Karpas-422 (cell line): ENCODE data around the gene CNPY2. TPM values are rescaled to one million over a fixed set of nuclear protein-coding genes. Genes with fewer than 3 reads are reported as not detected.
"Not testable (repeated sequence)": the region's sequence is repeated elsewhere in the genome, so short reads cannot be mapped to it uniquely, and the experiment has no call there.

Experiments used
- DNase-seq: peaks from one replicate; pipeline ENCODE4 v3.0.0-alpha.2; 2015
- H2AFZ ChIP-seq: fragments of 200-600 bp; sonication (generic); 2 replicates; pipeline ENCODE4 v1.6.1; 2014; ENCODE audit warnings: antibody characterized with exemption, low read length, mixed read lengths
- H3K27ac ChIP-seq: fragments of 200-600 bp; sonication (generic); 2 replicates; pipeline ENCODE4 v1.5.1; 2014; ENCODE audit warnings: mild to moderate bottlenecking, low read length, moderate library complexity
- H3K27me3 ChIP-seq: fragments of 200-600 bp; sonication (generic); 2 replicates; pipeline ENCODE4 v1.6.1; 2014; ENCODE audit warnings: low read length, mixed read lengths
- H3K36me3 ChIP-seq: fragments of 200-600 bp; sonication (generic); 2 replicates; pipeline ENCODE4 v1.6.1; 2014; ENCODE audit warnings: low read length, mixed read lengths; ENCODE audit not compliant: insufficient read depth
- H3K4me1 ChIP-seq: fragments of 200-600 bp; sonication (generic); 2 replicates; pipeline ENCODE4 v1.6.1; 2014; ENCODE audit warnings: mild to moderate bottlenecking, low read length, mixed read lengths
- H3K4me2 ChIP-seq: fragments of 200-600 bp; sonication (generic); 2 replicates; pipeline ENCODE4 v1.6.1; 2014; ENCODE audit warnings: low read length, low read depth, mild to moderate bottlenecking; ENCODE audit not compliant: poor library complexity, severe bottlenecking
- H3K4me3 ChIP-seq: fragments of 200-600 bp; sonication (generic); 2 replicates; pipeline ENCODE4 v1.5.1; 2014; ENCODE audit warnings: mild to moderate bottlenecking, antibody characterized with exemption, low read length, mixed read lengths
- H3K79me2 ChIP-seq: fragments of 200-600 bp; sonication (generic); 2 replicates; pipeline ENCODE4 v1.6.1; 2014; ENCODE audit warnings: mild to moderate bottlenecking, low read length, mixed read lengths
- H3K9ac ChIP-seq: fragments of 200-600 bp; sonication (generic); 2 replicates; pipeline ENCODE4 v1.6.0; 2014; ENCODE audit warnings: low read length
- H3K9me2 ChIP-seq: fragments of 200-600 bp; sonication (generic), shearing (Covaris generic); replicated peaks from 2 replicates; pipeline ENCODE4 v1.6.0; 2014; ENCODE audit warnings: mild to moderate bottlenecking, low read length, moderate library complexity; ENCODE audit not compliant: insufficient read depth
- H3K9me3 ChIP-seq: fragments of 300-700, 200-600 bp; sonication (generic); 2 replicates; pipeline ENCODE4 v1.6.1; 2014; ENCODE audit warnings: low read length, mixed read lengths
- H4K20me1 ChIP-seq: fragments of 200-600 bp; sonication (generic); 2 replicates; pipeline ENCODE4 v1.6.1; 2014; ENCODE audit warnings: mild to moderate bottlenecking, antibody characterized with exemption, low read length, low read depth; ENCODE audit not compliant: insufficient read depth
- total RNA-seq: library from RNA; depleted of rRNA; stranded (reverse); fragments of >200 nt; shearing (Covaris generic); gene quantifications from 2 replicates; pipeline ENCODE4 v1.2.3, GENCODE V29; 2014; ENCODE audit warnings: low replicate concordance

Gene CNPY2
- total RNA-seq, 1 experiment from 2014 or later, result 85.1 TPM

DNA sequence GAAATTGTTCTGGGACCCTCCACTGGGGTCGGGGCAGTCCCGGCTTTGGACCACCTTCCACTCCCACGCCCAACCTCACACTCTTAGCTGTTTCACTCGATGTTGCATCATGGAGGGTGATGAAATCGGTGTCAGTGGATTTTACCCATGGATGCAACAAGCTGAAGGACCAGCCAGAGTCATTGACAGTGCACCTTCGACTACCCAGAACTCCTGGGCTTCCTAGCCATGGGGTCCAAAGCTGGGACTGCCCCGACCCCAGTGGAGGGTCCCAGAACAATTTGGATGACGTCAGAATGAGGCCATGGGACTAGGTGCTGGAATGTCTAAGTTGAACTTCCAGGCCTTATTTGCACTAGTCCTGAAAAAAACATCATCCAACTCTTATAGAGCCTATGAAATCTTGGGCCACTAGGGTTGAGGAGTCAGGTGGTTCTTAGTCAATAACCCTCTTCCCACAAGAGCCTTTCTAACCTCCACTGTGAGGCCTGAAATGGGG lies 22.0 kb upstream of the CNPY2 start:
- peaks cover 11% of the 10 kb centered on the region for H3K79me2 ChIP-seq
- no peak overlapping the region for H2AFZ ChIP-seq
- H3K27me3 ChIP-seq, result no peaks in the 10 kb centered on the region
- H3K9me3 ChIP-seq, result no peaks in the 10 kb centered on the region
- no peaks in the 10 kb centered on the region for H4K20me1 ChIP-seq
- H3K27ac ChIP-seq, result no peak overlapping the region
- no peak for DNase-seq
- H3K4me3 ChIP-seq, result no peak overlapping the region
- no peaks in the 10 kb centered on the region for H3K9me2 ChIP-seq
- no peaks in the 10 kb centered on the region for H3K36me3 ChIP-seq
- H3K4me1 ChIP-seq, result peaks cover 23% of the 10 kb centered on the region
- H3K9ac ChIP-seq, result no peak overlapping the region
- no peak overlapping the region for H3K4me2 ChIP-seq

DNA sequence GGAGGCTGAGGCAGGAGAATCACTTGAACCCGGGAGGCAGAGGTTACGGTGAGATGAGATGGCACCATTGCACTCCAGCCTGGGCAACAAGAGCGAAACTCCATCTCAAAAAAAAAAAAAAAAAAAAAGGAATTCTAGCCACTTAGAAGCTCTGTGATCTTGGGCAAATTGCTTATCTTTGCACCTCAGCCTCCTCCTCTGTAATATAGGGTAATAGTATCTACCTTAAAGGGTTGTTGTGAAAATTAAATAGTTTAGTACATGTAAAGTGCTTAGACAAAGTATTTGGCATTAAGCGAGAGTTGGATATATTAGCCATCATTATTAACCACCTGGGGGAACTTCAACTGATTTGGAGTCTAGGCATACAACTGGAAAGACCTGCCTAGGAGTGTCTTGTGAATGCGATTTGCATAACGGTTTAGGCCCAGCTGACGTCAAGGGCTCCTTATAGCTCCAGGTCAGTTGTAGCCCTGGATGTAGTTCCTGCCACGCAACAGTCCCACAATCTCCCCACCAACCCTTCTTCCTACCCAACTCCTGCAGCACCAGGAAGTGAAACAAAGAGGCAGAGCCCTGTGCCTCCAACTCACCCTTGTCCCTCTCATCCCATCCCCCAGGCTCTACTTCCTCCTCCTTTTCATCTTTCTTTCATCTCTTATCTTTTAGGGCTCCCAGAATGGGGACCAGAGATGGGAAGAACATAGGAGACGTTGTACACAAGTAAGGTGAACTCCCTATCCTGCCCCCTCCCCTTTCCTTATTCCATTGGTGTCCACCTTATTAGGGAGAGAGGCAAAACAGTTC lies 20.8 kb upstream of the CNPY2 start:
- H3K4me1 ChIP-seq, result peaks cover 31% of the 10 kb centered on the region
- peak overlapping the region; percentile 88 for H2AFZ ChIP-seq
- H3K4me2 ChIP-seq, result peak overlapping the region; percentile 45

DNA sequence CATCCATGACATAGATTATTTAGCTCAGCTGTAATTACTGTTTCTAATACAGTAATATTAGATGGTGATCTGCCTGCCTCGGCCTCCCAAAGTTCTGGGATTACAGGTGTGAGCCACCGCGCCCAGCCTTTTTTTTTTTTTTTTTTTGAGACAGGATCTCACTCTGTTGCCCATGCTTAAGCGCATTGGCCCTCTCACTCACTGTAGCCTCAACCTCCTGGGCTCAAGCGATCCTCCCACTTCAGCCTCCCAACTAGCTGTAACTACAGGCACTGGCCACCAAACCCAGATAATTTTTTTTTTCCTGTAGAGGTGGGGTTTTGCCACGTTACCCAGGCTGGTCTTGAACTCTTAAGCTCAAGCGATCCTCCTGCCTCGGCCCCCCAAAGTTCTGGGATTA lies 19.7 kb upstream of the CNPY2 start:
- not testable (repeated sequence) for H4K20me1 ChIP-seq, H3K9me2 ChIP-seq, H3K4me3 ChIP-seq, H3K4me2 ChIP-seq, H3K27me3 ChIP-seq, H3K36me3 ChIP-seq, DNase-seq, H3K9me3 ChIP-seq, H3K27ac ChIP-seq, H2AFZ ChIP-seq, H3K9ac ChIP-seq
- peaks cover 31% of the 10 kb centered on the region for H3K4me1 ChIP-seq
- peaks cover 22% of the 10 kb centered on the region for H3K79me2 ChIP-seq

More for the DNA sequence above, 20.8 kb upstream of the CNPY2 start:
- DNase-seq, result peak; percentile 65
- no peaks in the 10 kb centered on the region for H4K20me1 ChIP-seq
- peak overlapping the region; percentile 74 for H3K27ac ChIP-seq
- H3K9me3 ChIP-seq, result no peaks in the 10 kb centered on the region
- H3K4me3 ChIP-seq, result no peak overlapping the region; the same call in 1 of the 2 replicates
- H3K9me2 ChIP-seq, result no peaks in the 10 kb centered on the region
- 0 out of 2 replicates have a peak overlapping the region, but pooled peaks have one; percentile 21 for H3K9ac ChIP-seq
- H3K36me3 ChIP-seq, result no peaks in the 10 kb centered on the region
- H3K27me3 ChIP-seq, result no peaks in the 10 kb centered on the region
- peaks cover 19% of the 10 kb centered on the region for H3K79me2 ChIP-seq

DNA sequence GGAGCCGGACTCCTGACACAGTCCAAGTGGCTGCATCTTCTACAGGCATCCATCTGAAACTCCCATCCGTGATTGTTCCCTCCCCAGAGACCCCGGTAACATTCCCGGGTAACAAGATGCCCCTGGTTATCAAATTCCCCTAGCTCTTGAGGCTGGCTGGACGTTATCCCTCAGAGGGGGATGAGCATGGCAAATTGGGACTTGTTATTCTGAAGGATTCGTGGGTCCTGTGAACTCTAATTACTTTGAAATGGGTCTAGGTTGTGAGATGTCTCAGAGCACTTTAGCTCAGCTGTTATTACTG lies 18.7 kb upstream of the CNPY2 start:
- H2AFZ ChIP-seq, result no peak overlapping the region
- peaks cover 31% of the 10 kb centered on the region for H3K4me1 ChIP-seq
- H3K9me3 ChIP-seq, result no peaks in the 10 kb centered on the region

DNA sequence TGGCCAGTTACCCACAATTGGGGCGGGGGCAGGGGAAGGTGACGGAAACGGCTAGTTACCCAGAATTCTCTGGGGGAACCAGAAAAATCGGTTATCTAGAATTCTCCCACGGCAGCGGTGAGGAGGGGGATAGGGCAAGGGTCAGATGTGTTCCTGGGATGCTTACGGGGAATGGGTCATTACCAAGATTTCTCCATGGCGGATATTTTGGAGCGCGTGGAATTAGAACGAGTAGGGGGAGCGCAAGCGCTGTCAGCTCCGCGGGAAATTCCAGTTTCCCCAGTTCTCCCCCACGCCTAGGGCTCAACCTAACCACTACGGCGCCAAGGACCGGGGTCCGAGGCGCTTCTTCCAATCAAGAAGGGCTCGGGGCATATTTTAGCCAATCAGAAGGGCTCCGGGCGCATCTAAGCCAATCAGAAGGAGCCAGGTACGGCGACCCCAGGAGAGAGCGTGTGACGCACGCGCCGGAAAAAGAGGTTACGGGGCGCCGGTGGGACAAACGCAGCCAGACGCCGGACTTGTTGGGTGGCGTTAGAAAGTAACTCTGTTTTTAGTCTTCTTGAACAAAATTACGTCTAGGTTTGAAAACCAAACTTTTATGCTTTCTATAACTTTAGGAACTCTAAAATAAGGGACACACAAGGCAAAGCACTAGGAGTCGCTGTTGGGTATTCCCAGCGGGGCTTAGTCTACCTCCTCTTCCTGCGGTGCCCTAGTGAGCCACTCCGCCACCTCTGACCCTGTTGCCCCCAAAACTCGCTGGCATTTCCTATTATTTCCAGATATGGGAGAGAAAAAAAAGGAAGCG lies 18.1 kb upstream of the CNPY2 start, which contains the start of gene PAN2:
Gene PAN2 (minus strand): TSS at position 322 of the 811 bp plus-strand sequence. CDS start 906 bp downstream, outside the sequence.
- Histone ChIP-seq H3K4me2 (peak within 1 kb of the TSS; percentile 90), H3K36me3 (no peaks in the 10 kb centered on the region; the same call in 1 of the 2 replicates), H3K27ac (peak within 1 kb of the TSS; percentile 77), H3K4me3 (peak within 1 kb of the TSS; percentile 81), H4K20me1 (no peaks in the 10 kb centered on the region), H3K79me2 (peaks cover 22% of the 10 kb centered on the region), H3K4me1 (peaks cover 31% of the 10 kb centered on the region), H3K9me3 (no peaks in the 10 kb centered on the region), H2AFZ (peak within 1 kb of the TSS; percentile 70; the same call in 1 of the 2 replicates), H3K9ac (peak within 1 kb of the TSS; percentile 89), H3K27me3 (no peaks in the 10 kb centered on the region), H3K9me2 (no peaks in the 10 kb centered on the region)
- peak; percentile 99 for DNase-seq

More for the DNA sequence above, 18.7 kb upstream of the CNPY2 start:
- H3K27me3 ChIP-seq, result no peaks in the 10 kb centered on the region
- H4K20me1 ChIP-seq, result no peaks in the 10 kb centered on the region
- H3K27ac ChIP-seq, result peak overlapping the region; percentile 77
- DNase-seq, result no peak
- H3K4me3 ChIP-seq, result peak overlapping the region; percentile 81
- H3K4me2 ChIP-seq, result peak overlapping the region; percentile 90
- peaks cover 22% of the 10 kb centered on the region for H3K79me2 ChIP-seq
- H3K9me2 ChIP-seq, result no peaks in the 10 kb centered on the region
- H3K9ac ChIP-seq, result peak overlapping the region; percentile 89
- no peaks in the 10 kb centered on the region for H3K36me3 ChIP-seq

DNA sequence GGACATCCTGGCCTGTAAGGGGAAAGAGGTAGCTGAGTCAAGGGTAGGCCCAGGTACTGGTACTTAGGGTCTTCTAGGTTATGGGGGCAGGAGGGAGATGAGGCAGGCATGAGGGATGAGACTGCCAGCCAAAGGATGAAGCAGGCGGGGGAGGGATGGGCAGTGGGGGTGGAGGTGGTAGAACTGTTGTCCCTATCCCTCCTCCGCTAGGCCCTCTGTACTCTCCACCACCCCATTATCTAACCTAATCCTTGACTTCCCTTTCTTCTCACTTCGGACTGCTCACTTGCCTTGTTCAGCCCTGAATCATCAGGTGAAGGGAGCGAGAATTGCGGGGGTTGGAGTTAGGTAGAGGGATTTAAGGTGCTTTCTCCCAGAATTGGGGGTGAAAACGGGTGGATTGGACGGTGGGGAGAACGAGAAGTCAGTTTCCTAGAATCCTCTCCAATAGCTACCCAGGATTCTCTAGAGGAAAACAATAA lies 17.4 kb upstream of the CNPY2 start:
- H2AFZ ChIP-seq, result peak overlapping the region; percentile 70; the same call in 1 of the 2 replicates
- H3K36me3 ChIP-seq, result no peaks in the 10 kb centered on the region; the same call in 1 of the 2 replicates
- peak overlapping the region; percentile 81 for H3K4me3 ChIP-seq
- H3K27me3 ChIP-seq, result no peaks in the 10 kb centered on the region
- DNase-seq, result no peak
- peak overlapping the region; percentile 89 for H3K9ac ChIP-seq
- peaks cover 30% of the 10 kb centered on the region for H3K4me1 ChIP-seq
- no peaks in the 10 kb centered on the region for H3K9me3 ChIP-seq
- no peaks in the 10 kb centered on the region for H4K20me1 ChIP-seq
- H3K79me2 ChIP-seq, result peaks cover 22% of the 10 kb centered on the region
- H3K27ac ChIP-seq, result peak overlapping the region; percentile 77
- H3K9me2 ChIP-seq, result no peaks in the 10 kb centered on the region
- H3K4me2 ChIP-seq, result peak overlapping the region; percentile 90

DNA sequence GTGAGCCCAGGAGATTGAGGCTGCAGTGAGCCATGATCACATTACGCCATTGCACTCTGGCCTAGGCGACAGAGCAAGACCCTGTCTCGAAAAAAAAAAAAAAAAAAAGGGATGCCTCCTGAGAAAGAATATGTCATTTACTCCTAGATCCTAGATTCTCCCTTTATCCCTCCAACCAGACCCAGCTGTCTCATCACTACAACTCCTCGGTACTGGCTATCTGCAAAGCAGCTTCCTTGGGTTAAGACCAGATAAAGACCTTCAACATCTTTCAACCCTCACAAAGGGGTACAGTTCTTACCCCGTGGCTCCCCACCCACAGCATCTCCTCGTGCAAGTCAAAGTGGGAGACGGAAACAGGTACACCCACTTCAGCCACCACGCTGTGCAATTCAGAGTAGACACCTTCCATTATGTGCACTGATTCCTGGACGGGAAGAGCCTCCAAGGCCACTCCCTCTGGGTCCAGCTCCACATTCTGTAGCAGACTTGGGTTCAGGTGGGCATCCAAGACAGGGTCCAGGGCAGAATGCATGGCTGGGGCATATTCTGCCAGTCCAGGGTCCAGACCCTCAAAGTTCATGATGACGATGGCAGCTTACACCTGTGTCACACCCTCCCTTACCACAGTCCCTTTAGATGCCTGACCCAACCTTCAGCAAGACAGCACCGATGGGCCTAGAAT lies 16.9 kb upstream of the CNPY2 start:
- Histone ChIP-seq H4K20me1 (no peaks in the 10 kb centered on the region), H3K4me1 (peaks cover 27% of the 10 kb centered on the region), H3K36me3 (no peaks in the 10 kb centered on the region; the same call in 1 of the 2 replicates), H3K27me3 (no peaks in the 10 kb centered on the region), H3K9me3 (no peaks in the 10 kb centered on the region), H3K9ac (peak overlapping the region; percentile 89), H2AFZ (no peak overlapping the region), H3K9me2 (no peaks in the 10 kb centered on the region), H3K4me3 (peak overlapping the region; percentile 81), H3K27ac (peak overlapping the region; percentile 77), H3K79me2 (peaks cover 22% of the 10 kb centered on the region), H3K4me2 (peak overlapping the region; percentile 90)
- no peak for DNase-seq
